Thyroid gland (tissue), 4 donors: ENCODE data around the gene OPN1MW2. TPM values are rescaled to one million over a fixed set of nuclear protein-coding genes. Genes with fewer than 3 reads are reported as not detected.
"Not testable (repeated sequence)": the region's sequence is repeated elsewhere in the genome, so short reads cannot be mapped to it uniquely, and the experiment has no call there.

Source experiments
- DNase-seq, 2 donors: peaks; one replicate each; pipeline ENCODE4 v3.0.0-alpha.2; 2019
- H3K27ac ChIP-seq, 3 donors: fragments of 200-600 bp; sonication (generic); 1 replicate in 2 of 3; 2 replicates in 1 of 3; pipeline ENCODE4 v1.5.1; 2016 to 2019; ENCODE audit warnings: mild to moderate bottlenecking in 1 of 3, moderate library complexity in 1 of 3
- H3K27me3 ChIP-seq: fragments of 200-600 bp; sonication (generic); one replicate; pipeline ENCODE4 v1.5.1; 2019
- H3K36me3 ChIP-seq, 2 donors: fragments of 200-600 bp; sonication (generic); one replicate each; pipeline ENCODE4 v1.5.1; 2016 to 2019
- H3K4me1 ChIP-seq, 2 donors: fragments of 200-600 bp; sonication (generic); one replicate each; pipeline ENCODE4 v1.5.1; 2017 to 2019
- H3K4me3 ChIP-seq, 3 donors: fragments of 200-600 bp; sonication (generic); replicated peaks in 1 of 3; 1 replicate in 2 of 3; 2 replicates in 1 of 3; pipeline ENCODE4 v1.5.1; 2016; ENCODE audit warnings: mild to moderate bottlenecking in 1 of 3
- H3K9me3 ChIP-seq: fragments of 200-600 bp; sonication (generic); one replicate; pipeline ENCODE4 v1.5.1; 2017
- WGBS, 2 donors: methylation state at CpG; one replicate each; pipeline ENCODE4 v1.1.5; 2017; 5-methylcytosine and 5-hydroxymethylcytosine counted together
- intact Hi-C: fragments of 100-400 bp; cut with DNase I; formaldehyde crosslinking; loops from one replicate; pipeline ENCODE4 v1.15.1; 2023
- total RNA-seq, 4 donors: library from RNA; depleted of rRNA; stranded (reverse); fragments of >200 nt; gene quantifications; one replicate each; pipeline ENCODE4 v1.2.3, GENCODE V29; 2016

The OPN1MW2 gene
- not detected for total RNA-seq

- H3K4me1 ChIP-seq, H3K27me3 ChIP-seq, H3K27ac ChIP-seq, H3K36me3 ChIP-seq, DNase-seq, H3K4me3 ChIP-seq, intact Hi-C loops, H3K9me3 ChIP-seq: not testable (repeated sequence)
- no CpG with 5 or more reads among the region's 16 CpGs for WGBS, 2 donors
Observed at GRCh38 chrX:154219456-154219855, at the start of gene OPN1MW2. Gene OPN1MW2 (plus strand): TSS chrX:154219756. CDS start chrX:154219816, 60 bp downstream.

GRCh38 chrX:154172535-154172943, 47.0 kb upstream of the OPN1MW2 start:
- DNase-seq, intact Hi-C loops, H3K27ac ChIP-seq, H3K4me1 ChIP-seq, H3K9me3 ChIP-seq, H3K4me3 ChIP-seq, H3K36me3 ChIP-seq, H3K27me3 ChIP-seq: not testable (repeated sequence)
- WGBS, 2 donors, result no CpG with 5 or more reads among the region's 11 CpGs

- intact Hi-C loops, H3K4me1 ChIP-seq, H3K36me3 ChIP-seq, H3K27me3 ChIP-seq, H3K4me3 ChIP-seq, DNase-seq, H3K9me3 ChIP-seq, H3K27ac ChIP-seq: not testable (repeated sequence)
- no CpG with 5 or more reads among the region's 10 CpGs for WGBS, 2 donors
Observed at GRCh38 chrX:154174356-154174755, 45.2 kb upstream of the OPN1MW2 start.

- DNase-seq, intact Hi-C loops, H3K36me3 ChIP-seq, H3K9me3 ChIP-seq, H3K4me3 ChIP-seq, H3K4me1 ChIP-seq, H3K27me3 ChIP-seq, H3K27ac ChIP-seq: not testable (repeated sequence)
- WGBS, 2 donors, result no CpG with 5 or more reads among the region's 14 CpGs
Observed at GRCh38 chrX:154182296-154182695, 37.3 kb upstream of the OPN1MW2 start, which contains the start of gene OPN1MW. Gene OPN1MW (plus strand): TSS chrX:154182596. CDS start chrX:154182678, 82 bp downstream.

- H3K27ac ChIP-seq, H3K27me3 ChIP-seq, H3K4me1 ChIP-seq, DNase-seq, intact Hi-C loops, H3K4me3 ChIP-seq, H3K9me3 ChIP-seq, H3K36me3 ChIP-seq: not testable (repeated sequence)
- no CpG with 5 or more reads among the region's 8 CpGs for WGBS, 2 donors
Observed at GRCh38 chrX:154183794-154184193, 35.8 kb upstream of the OPN1MW2 start.

GRCh38 chrX:154192846-154193245, 26.7 kb upstream of the OPN1MW2 start:
- DNase-seq, H3K27ac ChIP-seq, H3K36me3 ChIP-seq, intact Hi-C loops, H3K4me3 ChIP-seq, H3K4me1 ChIP-seq, H3K27me3 ChIP-seq, H3K9me3 ChIP-seq: not testable (repeated sequence)
- WGBS, 2 donors, result no CpG with 5 or more reads among the region's 8 CpGs

GRCh38 chrX:154194316-154194715, 25.2 kb upstream of the OPN1MW2 start:
- no CpG with 5 or more reads among the region's 2 CpGs for WGBS, 2 donors
- DNase-seq, H3K27ac ChIP-seq, H3K36me3 ChIP-seq, H3K4me3 ChIP-seq, H3K27me3 ChIP-seq, H3K4me1 ChIP-seq, intact Hi-C loops, H3K9me3 ChIP-seq: not testable (repeated sequence)

GRCh38 chrX:154196466-154196865, 23.1 kb upstream of the OPN1MW2 start:
- H3K27ac ChIP-seq, H3K27me3 ChIP-seq, H3K4me1 ChIP-seq, H3K4me3 ChIP-seq, DNase-seq, intact Hi-C loops, H3K9me3 ChIP-seq, H3K36me3 ChIP-seq: not testable (repeated sequence)
- no CpG with 5 or more reads among the region's 15 CpGs for WGBS, 2 donors

GRCh38 chrX:154209670-154210418, 9.7 kb upstream of the OPN1MW2 start:
- intact Hi-C loops, H3K27ac ChIP-seq, H3K27me3 ChIP-seq, H3K36me3 ChIP-seq, H3K4me1 ChIP-seq, H3K4me3 ChIP-seq, H3K9me3 ChIP-seq, DNase-seq: not testable (repeated sequence)
- no CpG with 5 or more reads among the region's 21 CpGs for WGBS, 2 donors

GRCh38 chrX:154211057-154211456, 8.5 kb upstream of the OPN1MW2 start:
- H3K9me3 ChIP-seq, H3K36me3 ChIP-seq, H3K27ac ChIP-seq, DNase-seq, H3K27me3 ChIP-seq, H3K4me1 ChIP-seq, H3K4me3 ChIP-seq, intact Hi-C loops: not testable (repeated sequence)
- WGBS, 2 donors, result 72 to 86% methylated on average over 5 of the region's 9 CpGs

- intact Hi-C loops, DNase-seq, H3K4me3 ChIP-seq, H3K36me3 ChIP-seq, H3K4me1 ChIP-seq, H3K9me3 ChIP-seq, H3K27ac ChIP-seq, H3K27me3 ChIP-seq: not testable (repeated sequence)
- WGBS, 2 donors, result no CpG with 5 or more reads among the region's 10 CpGs
Observed at GRCh38 chrX:154211499-154211898, 8.1 kb upstream of the OPN1MW2 start.

GRCh38 chrX:154225292-154225691, 5.7 kb downstream of the OPN1MW2 start:
- H3K4me3 ChIP-seq, intact Hi-C loops, H3K4me1 ChIP-seq, H3K9me3 ChIP-seq, DNase-seq, H3K36me3 ChIP-seq, H3K27ac ChIP-seq, H3K27me3 ChIP-seq: not testable (repeated sequence)
- WGBS, 2 donors, result no CpG with 5 or more reads among the region's 6 CpGs

- H3K27me3 ChIP-seq, H3K9me3 ChIP-seq, intact Hi-C loops, H3K27ac ChIP-seq, H3K36me3 ChIP-seq, H3K4me3 ChIP-seq, DNase-seq, H3K4me1 ChIP-seq: not testable (repeated sequence)
- no CpG with 5 or more reads among the region's 9 CpGs for WGBS, 2 donors
Observed at GRCh38 chrX:154226706-154227105, 7.2 kb downstream of the OPN1MW2 start.
